MM.1S (cell line): Measurements from ENCODE around the gene STON2.

ENCODE experiments used
- CTCF ChIP-seq: fragments of 300-600 bp; sonication (generic); IDR thresholded peaks from 2 replicates; pipeline ENCODE4 v1.5.1; 2016; ENCODE audit warnings: antibody characterized with exemption, low read length, mixed read lengths
- EZH2 ChIP-seq: fragments of 300-600 bp; sonication (generic); optimal IDR thresholded peaks from 2 replicates; pipeline ENCODE3; 2017; ENCODE audit warnings: low read depth, mild to moderate bottlenecking, antibody characterized with exemption, low read length, mixed read lengths
- EZH2phosphoT487 ChIP-seq: fragments of 300-600 bp; sonication (generic); IDR thresholded peaks from 2 replicates; pipeline ENCODE4 v1.6.1; 2018; ENCODE audit warnings: antibody characterized with exemption, low read length

GRCh38 chr14:81303258-81303935 lies 96.7 kb downstream of the STON2 start:
- TF ChIP-seq CTCF (no peak), EZH2 (no peak), EZH2phosphoT487 (no peak)
